ENCODE measurements around the gene PPP1R36. TPM values are rescaled to one million over a fixed set of nuclear protein-coding genes. Genes with fewer than 3 reads are reported as not detected.

Gene PPP1R36
- total and polyA plus RNA-seq, 11 donors = 0.11 to 1.0 (median 0.46) TPM; not detected in 5

DNA sequence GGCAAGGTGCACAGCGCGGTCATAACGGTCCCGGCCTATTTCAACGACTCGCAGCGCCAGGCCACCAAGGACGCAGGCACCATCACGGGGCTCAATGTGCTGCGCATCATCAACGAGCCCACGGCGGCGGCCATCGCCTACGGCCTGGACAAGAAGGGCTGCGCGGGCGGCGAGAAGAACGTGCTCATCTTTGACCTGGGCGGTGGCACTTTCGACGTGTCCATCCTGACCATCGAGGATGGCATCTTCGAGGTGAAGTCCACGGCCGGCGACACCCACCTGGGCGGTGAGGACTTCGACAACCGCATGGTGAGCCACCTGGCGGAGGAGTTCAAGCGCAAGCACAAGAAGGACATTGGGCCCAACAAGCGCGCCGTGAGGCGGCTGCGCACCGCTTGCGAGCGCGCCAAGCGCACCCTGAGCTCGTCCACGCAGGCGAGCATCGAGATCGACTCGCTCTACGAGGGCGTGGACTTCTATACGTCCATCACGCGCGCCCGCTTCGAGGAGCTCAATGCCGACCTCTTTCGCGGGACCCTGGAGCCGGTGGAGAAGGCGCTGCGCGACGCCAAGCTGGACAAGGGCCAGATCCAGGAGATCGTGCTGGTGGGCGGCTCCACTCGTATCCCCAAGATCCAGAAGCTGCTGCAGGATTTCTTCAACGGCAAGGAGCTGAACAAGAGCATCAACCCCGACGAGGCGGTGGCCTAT is 8.3 kb upstream of the PPP1R36 start:
- ATAC-seq (no peak), DNase-seq (peak in 2 of 5 donors; percentile 24 to 70)
- intact Hi-C loops (cut with DNase I) = loop anchor here in 8 of 10 donors (2.0 to 10.0 kb wide), 6 partner anchors 27 to 223 kb away; partner anchors contain the start of gene ZBTB1 (in 1 of the 8)
- 15 to 20% (median 17%) methylated on average over 40 to 73 of the region's 73 CpGs for WGBS, 4 donors
- TF ChIP-seq POLR2A (IDR thresholded peaks at IDR 0.05) = no peak
- TF ChIP-seq, protein P1, sequence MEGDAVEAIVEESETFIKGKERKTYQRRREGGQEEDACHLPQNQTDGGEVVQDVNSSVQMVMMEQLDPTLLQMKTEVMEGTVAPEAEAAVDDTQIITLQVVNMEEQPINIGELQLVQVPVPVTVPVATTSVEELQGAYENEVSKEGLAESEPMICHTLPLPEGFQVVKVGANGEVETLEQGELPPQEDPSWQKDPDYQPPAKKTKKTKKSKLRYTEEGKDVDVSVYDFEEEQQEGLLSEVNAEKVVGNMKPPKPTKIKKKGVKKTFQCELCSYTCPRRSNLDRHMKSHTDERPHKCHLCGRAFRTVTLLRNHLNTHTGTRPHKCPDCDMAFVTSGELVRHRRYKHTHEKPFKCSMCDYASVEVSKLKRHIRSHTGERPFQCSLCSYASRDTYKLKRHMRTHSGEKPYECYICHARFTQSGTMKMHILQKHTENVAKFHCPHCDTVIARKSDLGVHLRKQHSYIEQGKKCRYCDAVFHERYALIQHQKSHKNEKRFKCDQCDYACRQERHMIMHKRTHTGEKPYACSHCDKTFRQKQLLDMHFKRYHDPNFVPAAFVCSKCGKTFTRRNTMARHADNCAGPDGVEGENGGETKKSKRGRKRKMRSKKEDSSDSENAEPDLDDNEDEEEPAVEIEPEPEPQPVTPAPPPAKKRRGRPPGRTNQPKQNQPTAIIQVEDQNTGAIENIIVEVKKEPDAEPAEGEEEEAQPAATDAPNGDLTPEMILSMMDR (IDR thresholded peaks at IDR 0.05) = peak in 1 of 12 donors; percentile 10
- Histone ChIP-seq H3K27me3 (peaks cover 0 to 24% (median 0%) of the 10 kb centered on the region in 9 donors), H3K27ac (peak overlapping the region in 1 of 12 donors; percentile 86), H3K4me1 (peaks cover 0 to 34% (median 10%) of the 10 kb centered on the region in 12 donors), H3K36me3 (no peaks in the 10 kb centered on the region), H3K4me3 (peak overlapping the region in 10 of 12 donors; percentile 5 to 77 (median 69)), H3K9me3 (peaks cover 0 to 3% (median 0%) of the 10 kb centered on the region in 12 donors)

- intact Hi-C loops (cut with DNase I) = loop anchor here in 8 of 10 donors (2.0 to 10.0 kb wide), 6 partner anchors 27 to 223 kb away; partner anchors contain the start of gene ZBTB1 (in 1 of the 8)
- TF ChIP-seq, protein P1 (IDR thresholded peaks at IDR 0.05) = no peak
- peak overlapping the region in 1 of 12 donors; percentile 86 for H3K27ac ChIP-seq
- peak overlapping the region in 11 of 12 donors; percentile 5 to 77 (median 42) for H3K4me3 ChIP-seq
- peaks cover 0 to 24% (median 0%) of the 10 kb centered on the region in 9 donors for H3K27me3 ChIP-seq
- peaks cover 0 to 34% (median 10%) of the 10 kb centered on the region in 12 donors for H3K4me1 ChIP-seq
- H3K36me3 ChIP-seq = no peaks in the 10 kb centered on the region
- DNase-seq (no peak), ATAC-seq (no peak)
- 10 to 16% (median 13%) methylated on average over 58 to 61 of the region's 61 CpGs for WGBS, 4 donors
- peaks cover 0 to 3% (median 0%) of the 10 kb centered on the region in 12 donors for H3K9me3 ChIP-seq
These were observed 7.6 kb upstream of the PPP1R36 start for GRCh38 chr14:64541972-64542835.

- no peaks in the 10 kb centered on the region for H3K36me3 ChIP-seq
- intact Hi-C loops (cut with DNase I) = loop anchor here in 4 of 10 donors (5.0 to 10.0 kb wide), 2 partner anchors 94 to 222 kb away; no protein-coding TSS in a partner anchor
- peaks cover 0 to 24% (median 0%) of the 10 kb centered on the region in 9 donors for H3K27me3 ChIP-seq
- peaks cover 0 to 3% (median 0%) of the 10 kb centered on the region in 12 donors for H3K9me3 ChIP-seq
- TF ChIP-seq POLR2A (IDR thresholded peaks at IDR 0.05) = no peak
- TF ChIP-seq, protein P1 (IDR thresholded peaks at IDR 0.05) = no peak
- peak overlapping the region in 11 of 12 donors; percentile 5 to 77 (median 42) for H3K4me3 ChIP-seq
- 74 to 81% (median 77%) methylated on average over 4 of the region's 4 CpGs for WGBS, 4 donors
- no peak for DNase-seq
- ATAC-seq = no peak
- peaks cover 0 to 34% (median 10%) of the 10 kb centered on the region in 12 donors for H3K4me1 ChIP-seq
- peak overlapping the region in 1 of 12 donors; percentile 86 for H3K27ac ChIP-seq
These were observed 6.9 kb upstream of the PPP1R36 start for GRCh38 chr14:64542836-64543201.

Data from heart left ventricle (tissue), 16 donors.